GM19193 (cell line): ENCODE data around the gene MRNIP.
A peak's percentile ranks its signal among the peaks of the same experiment; 100 is the strongest.

ENCODE experiments used
- POLR2A ChIP-seq: IDR thresholded peaks from 4 replicates; pipeline ENCODE4 v1.6.1; 2011; ENCODE audit not compliant: insufficient read depth, insufficient read length; ENCODE audit errors: extremely low read depth

MRNIP gene

GRCh38 chr5:179824745-179825112 lies 33.9 kb downstream of the MRNIP start:
- no peak for TF ChIP-seq POLR2A

DNA sequence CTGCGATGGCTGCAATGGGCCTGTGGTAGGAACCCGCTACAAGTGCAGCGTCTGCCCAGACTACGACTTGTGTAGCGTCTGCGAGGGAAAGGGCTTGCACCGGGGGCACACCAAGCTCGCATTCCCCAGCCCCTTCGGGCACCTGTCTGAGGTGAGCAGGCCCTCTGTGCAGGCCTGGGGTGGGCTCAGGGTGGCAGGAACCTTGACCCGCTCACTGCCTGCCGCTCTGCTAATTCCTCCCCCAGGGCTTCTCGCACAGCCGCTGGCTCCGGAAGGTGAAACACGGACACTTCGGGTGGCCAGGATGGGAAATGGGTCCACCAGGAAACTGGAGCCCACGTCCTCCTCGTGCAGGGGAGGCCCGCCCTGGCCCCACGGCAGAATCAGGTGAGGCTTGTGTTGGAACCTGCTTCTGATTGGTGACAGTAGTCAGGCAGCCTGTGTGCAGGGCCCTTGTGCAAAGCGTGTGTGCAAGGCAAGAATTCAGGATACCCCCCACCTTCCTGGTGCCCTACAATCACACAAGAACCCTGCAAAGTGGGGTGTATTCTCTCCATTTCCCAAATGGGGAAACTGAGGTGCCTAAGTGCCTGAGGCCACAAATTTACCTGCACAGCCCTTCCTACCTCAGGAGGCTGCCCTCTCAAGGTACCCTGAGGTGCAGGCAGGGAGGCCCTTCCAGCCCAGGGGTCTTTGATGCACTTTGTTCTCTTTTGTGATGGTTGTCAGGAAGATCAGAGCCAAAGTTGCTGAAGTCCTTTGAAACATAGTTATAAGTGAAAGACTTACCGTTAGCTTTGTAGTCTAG lies 34.5 kb downstream of the MRNIP start:
- TF ChIP-seq POLR2A: no peak

- peak; percentile 45 for TF ChIP-seq POLR2A
Measured at GRCh38 chr5:179822444-179822990, 36.1 kb downstream of the MRNIP start.

DNA sequence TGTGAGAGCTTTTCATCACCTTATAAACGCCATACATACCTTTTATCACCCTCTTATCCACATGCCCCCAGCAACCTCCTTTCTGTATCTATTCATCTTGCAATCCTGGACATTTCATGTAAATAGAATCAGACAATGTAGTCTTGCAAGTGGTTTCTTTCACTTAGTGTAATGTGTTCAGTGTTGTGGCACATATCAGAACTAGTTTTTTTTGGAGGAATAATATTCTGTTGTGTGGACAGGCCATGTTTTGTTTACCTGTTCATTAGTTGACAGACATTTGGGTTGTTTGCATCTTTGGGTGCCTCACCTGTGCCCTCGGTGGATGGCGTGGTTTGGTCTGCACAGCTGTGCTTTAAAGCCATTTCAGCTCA lies 36.6 kb downstream of the MRNIP start:
- TF ChIP-seq POLR2A: no peak

GRCh38 chr5:179821298-179822058 lies 37.1 kb downstream of the MRNIP start:
- peak; percentile 57 for TF ChIP-seq POLR2A

GRCh38 chr5:179820483-179821297 lies 37.9 kb downstream of the MRNIP start, which contains the start of gene SQSTM1:
SQSTM1 (plus strand) TSS chr5:179820905; CDS start chr5:179820937, 32 bp downstream.
- TF ChIP-seq POLR2A: peak; percentile 99

DNA sequence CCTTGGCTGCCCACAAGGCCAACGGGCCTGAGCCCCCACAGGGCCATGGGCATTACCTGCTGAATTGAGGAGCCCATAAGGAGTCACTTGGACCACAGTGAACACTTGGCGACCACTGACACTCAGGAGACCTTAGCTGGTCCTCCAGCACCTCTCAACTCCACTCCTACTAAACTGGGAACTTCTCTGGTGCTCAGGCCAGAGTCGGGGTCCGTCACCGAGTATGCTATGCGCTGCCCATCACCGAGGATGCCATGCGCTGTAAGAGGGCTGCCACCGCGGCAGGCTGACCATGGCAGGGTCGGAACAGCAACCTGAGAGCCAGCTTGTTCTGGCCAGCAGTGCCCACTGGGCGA lies 38.5 kb downstream of the MRNIP start:
- no peak for TF ChIP-seq POLR2A

- no peak for TF ChIP-seq POLR2A
Measured at GRCh38 chr5:179819296-179820126, 39.1 kb downstream of the MRNIP start.

DNA sequence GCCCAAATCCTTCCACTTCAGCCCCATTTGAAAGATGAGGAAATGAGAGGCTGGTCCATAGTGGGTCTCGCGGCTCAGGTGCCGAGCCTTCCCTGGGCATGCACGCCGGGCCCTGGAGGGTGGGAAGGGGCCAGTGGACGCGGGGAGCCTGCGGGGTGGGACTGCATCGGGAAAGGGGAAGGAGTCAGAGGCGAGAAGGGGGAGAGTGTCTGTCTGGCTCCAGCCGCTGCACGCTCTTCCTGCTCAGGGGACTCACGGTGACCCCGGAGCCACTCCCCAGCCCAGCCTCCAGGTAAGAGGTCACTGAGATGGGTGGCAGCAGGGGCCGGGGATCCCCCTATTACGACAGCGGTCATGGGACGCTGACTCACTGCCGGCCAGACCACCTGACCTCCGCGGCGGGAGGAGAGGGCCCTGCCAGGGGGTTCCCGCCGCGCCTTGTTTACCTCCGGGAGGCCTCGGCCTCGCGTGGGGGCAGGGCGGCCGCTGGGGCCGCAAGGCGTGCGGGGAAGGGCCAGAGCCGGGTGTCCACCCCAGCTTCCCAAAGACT lies 39.8 kb downstream of the MRNIP start:
- TF ChIP-seq POLR2A: peak; percentile 66

- TF ChIP-seq POLR2A: no peak
Measured at GRCh38 chr5:179817890-179818745, 40.5 kb downstream of the MRNIP start.

GRCh38 chr5:179817470-179817840 lies 41.2 kb downstream of the MRNIP start:
- no peak for TF ChIP-seq POLR2A

DNA sequence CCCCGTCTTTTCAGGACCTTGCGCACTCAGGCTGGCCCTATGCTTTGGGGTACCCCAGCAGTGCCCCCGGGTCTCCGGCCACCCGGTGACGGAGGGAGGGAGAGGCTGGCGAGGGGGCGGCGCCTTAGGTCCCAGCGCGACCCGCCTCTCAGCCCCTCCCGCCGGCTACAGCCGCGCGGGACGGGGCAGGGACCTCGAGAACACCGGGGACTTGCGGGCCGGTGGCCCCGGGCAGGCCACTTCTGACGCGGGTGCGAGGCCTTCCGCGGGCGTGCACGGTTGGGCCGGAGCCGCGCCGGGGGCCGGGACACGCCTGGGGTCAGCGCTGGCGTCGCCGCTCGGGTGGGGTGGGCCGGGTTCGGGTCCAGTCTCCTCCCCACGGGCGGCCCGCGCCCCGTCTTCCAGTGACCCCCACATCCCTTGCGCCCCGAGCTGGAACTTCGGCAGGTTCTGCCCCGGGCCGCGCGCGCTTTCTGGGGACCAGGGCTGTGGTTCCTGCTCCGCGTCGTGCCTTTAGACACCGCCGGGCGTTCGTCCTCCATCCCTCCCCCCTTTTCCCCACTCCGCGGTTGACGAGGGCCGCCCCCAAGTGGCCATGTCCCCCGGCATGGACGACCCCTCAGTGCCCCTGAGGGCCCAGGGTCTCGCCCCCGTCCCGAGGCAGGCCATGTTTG lies 41.7 kb downstream of the MRNIP start:
- TF ChIP-seq POLR2A: peak; percentile 27
